Activated CD8-positive, alpha-beta memory T cell treated with anti-CD3 and anti-CD28 coated beads for 1 hour (primary cell): ENCODE measurements around the gene ARSB.

ENCODE experiments used
- DNase-seq, 2 donors: peaks; one replicate each; pipeline ENCODE4 v3.0.0-alpha.2; 2020; ENCODE audit warnings: low read depth in 1 of 2; ENCODE audit errors: extremely low read depth in 1 of 2

Gene ARSB

GRCh38 chr5:78810098-78810920, 174.8 kb downstream of the ARSB start:
- DNase-seq: no peak

GRCh38 chr5:78809444-78809843, 175.7 kb downstream of the ARSB start:
- no peak for DNase-seq

DNA sequence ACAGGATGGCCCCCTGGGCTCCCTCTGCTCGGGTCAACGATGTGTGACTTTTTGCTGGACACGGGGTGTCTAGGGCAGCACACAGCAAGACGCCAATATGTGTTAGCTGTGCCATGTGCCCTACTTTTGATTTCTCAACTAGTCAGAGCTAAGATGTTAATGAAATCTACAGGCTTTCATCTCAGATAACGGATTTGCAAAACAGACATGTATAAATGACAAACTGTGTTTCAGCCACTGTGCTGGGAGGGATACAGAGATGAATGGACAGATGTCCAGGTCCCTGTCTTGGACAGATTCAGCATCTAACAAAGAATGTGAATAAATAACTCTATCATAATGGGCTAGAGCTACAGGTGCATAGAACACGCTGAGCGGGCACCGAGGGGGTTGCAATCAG, 176.3 kb downstream of the ARSB start:
- DNase-seq: no peak

- DNase-seq: no peak
Observed at GRCh38 chr5:78808380-78808779, 176.7 kb downstream of the ARSB start.

GRCh38 chr5:78806544-78806943, 178.6 kb downstream of the ARSB start:
- DNase-seq: no peak

DNA sequence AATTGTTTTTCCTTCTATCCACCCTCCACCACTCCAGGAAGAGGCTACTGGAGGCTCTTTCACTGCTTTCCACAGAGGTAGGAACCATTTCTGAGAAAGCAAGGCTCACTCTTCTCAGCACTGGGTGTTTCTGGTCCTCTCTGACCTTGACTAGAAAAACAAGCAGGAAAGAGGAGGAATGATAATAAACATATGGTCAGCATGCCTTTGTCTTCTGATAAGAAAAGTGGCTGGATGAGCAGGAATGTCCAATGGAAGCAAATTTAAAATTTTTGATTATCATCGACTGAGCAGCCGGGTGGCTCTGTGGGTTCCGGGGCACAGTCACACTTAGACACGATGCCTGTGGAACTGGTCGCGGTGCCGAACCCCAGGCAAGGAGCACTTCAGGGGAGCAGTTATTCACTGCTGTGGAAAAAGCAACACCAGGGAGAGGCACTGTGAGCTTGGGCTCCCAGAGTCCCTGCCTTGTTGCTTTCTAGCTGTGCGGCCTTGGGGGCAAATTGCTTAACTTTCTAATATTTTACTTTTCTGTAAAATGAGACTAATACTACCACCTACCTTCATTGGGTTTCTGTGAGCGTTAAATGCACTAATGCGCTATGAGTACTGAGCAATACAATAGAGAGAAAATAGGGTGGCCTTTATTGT, 179.5 kb downstream of the ARSB start:
- DNase-seq: no peak

GRCh38 chr5:78804995-78805394, 180.1 kb downstream of the ARSB start:
- DNase-seq: no peak

- DNase-seq: no peak
Observed at GRCh38 chr5:78803941-78804340, 181.2 kb downstream of the ARSB start.

GRCh38 chr5:78803353-78803752, 181.8 kb downstream of the ARSB start:
- DNase-seq: no peak

- no peak for DNase-seq
Observed at GRCh38 chr5:78801413-78801812, 183.7 kb downstream of the ARSB start.

- DNase-seq: no peak
Observed at GRCh38 chr5:78799266-78800017, 185.7 kb downstream of the ARSB start.

DNA sequence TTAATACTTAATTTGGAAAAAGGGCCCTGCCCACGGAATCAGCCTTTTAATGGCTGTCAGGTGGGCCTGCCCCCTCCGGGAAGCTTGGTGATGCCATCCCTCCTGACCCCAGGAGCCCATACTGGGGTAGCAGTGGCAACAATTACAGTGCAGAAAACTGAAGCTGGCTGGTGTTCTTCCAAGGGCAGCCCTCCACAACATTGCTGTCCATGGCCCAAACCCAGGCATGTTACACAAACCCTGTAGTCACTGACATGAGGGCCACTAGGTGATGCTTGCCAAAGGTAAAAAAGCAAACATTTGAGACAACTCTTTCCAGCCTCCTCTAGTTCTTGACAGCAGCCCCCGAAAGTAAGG, 186.5 kb downstream of the ARSB start:
- DNase-seq: no peak

- DNase-seq: no peak
Observed at GRCh38 chr5:78797936-78798672, 187.0 kb downstream of the ARSB start.

DNA sequence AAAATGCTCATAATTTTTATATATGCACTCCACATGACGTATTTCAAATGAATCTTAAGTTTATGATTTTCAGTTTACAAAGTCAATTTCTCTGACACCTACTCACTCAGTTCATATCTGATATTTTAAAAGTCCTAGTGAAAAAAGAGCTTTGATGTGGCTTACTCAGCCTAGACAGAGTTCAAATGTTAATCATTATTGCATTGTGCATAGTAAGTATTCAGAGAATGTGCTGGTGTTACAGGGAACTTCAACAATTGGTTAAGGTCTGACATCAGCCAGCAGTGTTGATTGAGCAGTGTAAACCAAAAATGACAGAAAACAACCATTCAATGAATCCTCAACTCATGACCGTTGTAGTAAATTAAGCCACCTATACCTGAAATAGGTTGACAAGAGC, 189.4 kb downstream of the ARSB start:
- no peak for DNase-seq

DNA sequence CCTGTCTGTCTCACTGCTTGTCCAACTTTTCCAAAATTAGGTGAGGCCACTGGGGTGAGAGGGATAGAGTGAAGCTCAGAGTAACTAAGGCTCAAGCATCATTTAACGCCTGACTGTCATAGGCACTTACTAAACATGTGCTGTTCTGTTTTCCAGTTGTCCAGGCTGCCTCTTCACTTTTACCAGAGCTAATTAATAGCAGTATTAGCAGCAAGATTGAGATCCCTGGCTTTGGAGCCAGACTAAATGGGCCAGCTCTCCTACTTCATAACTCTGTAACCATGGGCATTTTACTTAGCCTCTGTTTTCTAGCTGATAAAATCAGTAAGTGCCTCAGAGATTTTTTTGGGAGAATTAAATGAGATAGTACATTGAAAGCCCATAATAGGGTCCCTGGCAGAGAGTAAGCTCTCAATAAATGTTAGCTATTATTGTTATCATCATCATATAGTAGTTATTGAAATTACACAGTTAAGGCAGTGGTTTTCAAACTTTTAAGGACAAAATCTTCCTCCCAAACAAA, 190.4 kb downstream of the ARSB start:
- no peak for DNase-seq

GRCh38 chr5:78793907-78794662, 191.0 kb downstream of the ARSB start:
- DNase-seq: no peak

DNA sequence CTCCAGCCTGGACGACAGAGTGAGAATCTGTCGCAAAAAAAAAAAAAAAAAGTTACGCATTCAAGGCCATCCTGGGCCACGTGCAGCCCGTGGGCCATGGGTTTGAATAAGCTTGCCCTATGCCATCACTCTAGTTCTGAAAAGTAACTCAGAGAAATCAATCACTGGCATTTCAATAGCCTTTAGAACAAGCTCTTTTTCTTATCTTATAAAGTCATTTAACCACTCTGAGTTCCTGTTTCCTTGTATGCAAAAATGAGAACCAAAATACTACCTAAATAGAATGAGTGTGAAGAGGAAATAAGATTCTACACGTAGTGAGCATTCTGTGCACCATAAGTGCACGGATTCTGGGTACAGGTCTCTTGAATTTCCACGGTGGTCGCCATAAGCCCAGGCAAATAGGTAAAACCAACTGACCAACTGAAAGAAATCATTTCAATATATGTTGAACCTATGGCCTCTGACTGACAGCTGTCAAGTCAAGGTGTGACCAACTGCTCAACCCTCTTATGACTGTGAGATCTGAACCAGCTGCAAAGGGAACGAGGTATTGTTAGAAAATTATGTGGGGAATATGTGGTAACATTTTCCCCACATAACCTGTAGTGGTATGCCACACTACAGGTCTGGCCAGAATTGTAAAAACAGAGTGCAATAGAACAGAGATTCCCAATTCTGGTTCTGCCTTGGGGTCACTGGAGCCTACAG, 192.6 kb downstream of the ARSB start:
- no peak for DNase-seq

DNA sequence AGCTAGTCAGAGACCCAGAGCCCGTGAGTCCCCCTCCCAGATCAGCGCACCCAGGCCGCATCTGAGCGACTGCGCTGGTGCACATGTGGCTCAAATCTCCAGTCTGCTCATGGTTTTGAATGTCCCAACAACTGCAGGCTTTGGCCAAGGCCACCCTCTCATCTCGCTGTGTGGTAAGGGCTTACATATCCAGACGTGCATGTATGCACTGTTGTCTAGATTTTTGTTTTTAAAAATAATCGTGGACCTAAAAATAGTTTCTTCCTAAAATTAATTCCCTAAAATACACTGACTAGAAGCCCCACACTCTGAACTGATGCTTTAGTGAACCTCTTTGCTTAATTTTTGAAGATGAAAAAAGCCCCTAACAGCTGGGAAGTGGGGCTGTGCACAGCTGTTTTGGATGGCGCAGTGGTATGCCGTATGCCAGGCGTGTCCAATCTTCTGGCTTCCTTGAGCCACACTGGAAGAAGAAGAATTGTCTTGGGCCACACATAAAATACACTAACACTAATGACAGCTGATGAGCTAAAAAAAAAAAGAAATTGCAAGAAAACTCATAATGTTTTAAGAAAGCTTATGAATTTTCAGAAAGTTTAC, 193.5 kb downstream of the ARSB start:
- DNase-seq: no peak

GRCh38 chr5:78787783-78788182, 197.3 kb downstream of the ARSB start:
- DNase-seq: no peak
